AG09319 (cell line): ENCODE measurements around the gene PLCD1.
A peak's percentile ranks its signal among the peaks of the same experiment; 100 is the strongest.
"Not testable (repeated sequence)": the region's sequence is repeated elsewhere in the genome, so short reads cannot be mapped to it uniquely, and the experiment has no call there.

Experiments used
- DNase-seq: peaks from one replicate; pipeline ENCODE4 v3.0.0-alpha.2; 2010; ENCODE audit warnings: low read depth; ENCODE audit errors: extremely low read depth
- TF ChIP-seq, protein P1 (sequence below): IDR thresholded peaks from 2 replicates; pipeline ENCODE4 v1.5.1; 2011; ENCODE audit warnings: low read depth, mild to moderate bottlenecking, inconsistent platforms, low read length, moderate library complexity

PLCD1 gene

DNA sequence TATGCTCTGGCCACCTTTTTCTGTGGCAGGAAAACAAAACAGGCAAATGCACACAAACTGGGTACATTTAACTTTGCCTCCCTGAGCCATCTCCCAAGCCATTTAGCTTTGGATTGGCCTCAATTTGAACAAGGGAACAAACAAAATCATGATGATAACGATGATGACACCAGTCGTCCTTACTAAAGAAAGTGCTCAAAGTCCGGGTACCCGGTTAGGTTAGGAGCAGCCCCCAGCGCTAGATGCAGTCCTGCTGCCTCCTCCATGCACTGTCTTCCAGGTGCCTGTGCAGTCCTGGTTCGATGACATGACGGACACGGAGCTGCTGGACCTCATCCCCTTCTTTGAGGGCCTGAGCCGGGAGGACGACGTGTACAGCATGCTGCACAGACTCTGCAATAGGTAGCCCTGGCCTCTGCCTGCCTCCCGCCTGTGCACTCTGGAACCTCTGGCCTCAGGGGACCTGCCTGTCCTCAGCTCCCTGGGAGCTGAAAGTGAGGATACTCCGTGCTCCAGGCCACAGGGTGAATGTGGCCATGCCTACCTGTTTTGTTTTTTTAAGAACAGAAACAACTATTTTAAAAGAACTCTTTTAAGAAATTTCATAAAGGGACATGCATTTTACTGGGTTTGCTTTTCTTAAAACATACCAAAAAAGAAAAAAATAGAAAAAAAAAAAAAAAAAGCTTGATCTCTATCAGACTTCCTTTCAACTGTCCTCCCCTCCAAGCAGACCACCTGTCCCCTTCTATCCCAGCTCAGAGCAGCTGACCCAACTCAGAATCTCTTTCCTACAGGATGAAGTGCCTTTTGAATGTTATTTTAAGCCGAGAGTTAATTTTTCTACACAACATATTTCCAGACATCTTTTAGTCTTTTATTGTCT, 48.7 kb downstream of the PLCD1 start:
- no peak for DNase-seq
- TF ChIP-seq, protein P1, sequence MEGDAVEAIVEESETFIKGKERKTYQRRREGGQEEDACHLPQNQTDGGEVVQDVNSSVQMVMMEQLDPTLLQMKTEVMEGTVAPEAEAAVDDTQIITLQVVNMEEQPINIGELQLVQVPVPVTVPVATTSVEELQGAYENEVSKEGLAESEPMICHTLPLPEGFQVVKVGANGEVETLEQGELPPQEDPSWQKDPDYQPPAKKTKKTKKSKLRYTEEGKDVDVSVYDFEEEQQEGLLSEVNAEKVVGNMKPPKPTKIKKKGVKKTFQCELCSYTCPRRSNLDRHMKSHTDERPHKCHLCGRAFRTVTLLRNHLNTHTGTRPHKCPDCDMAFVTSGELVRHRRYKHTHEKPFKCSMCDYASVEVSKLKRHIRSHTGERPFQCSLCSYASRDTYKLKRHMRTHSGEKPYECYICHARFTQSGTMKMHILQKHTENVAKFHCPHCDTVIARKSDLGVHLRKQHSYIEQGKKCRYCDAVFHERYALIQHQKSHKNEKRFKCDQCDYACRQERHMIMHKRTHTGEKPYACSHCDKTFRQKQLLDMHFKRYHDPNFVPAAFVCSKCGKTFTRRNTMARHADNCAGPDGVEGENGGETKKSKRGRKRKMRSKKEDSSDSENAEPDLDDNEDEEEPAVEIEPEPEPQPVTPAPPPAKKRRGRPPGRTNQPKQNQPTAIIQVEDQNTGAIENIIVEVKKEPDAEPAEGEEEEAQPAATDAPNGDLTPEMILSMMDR = no peak

DNA sequence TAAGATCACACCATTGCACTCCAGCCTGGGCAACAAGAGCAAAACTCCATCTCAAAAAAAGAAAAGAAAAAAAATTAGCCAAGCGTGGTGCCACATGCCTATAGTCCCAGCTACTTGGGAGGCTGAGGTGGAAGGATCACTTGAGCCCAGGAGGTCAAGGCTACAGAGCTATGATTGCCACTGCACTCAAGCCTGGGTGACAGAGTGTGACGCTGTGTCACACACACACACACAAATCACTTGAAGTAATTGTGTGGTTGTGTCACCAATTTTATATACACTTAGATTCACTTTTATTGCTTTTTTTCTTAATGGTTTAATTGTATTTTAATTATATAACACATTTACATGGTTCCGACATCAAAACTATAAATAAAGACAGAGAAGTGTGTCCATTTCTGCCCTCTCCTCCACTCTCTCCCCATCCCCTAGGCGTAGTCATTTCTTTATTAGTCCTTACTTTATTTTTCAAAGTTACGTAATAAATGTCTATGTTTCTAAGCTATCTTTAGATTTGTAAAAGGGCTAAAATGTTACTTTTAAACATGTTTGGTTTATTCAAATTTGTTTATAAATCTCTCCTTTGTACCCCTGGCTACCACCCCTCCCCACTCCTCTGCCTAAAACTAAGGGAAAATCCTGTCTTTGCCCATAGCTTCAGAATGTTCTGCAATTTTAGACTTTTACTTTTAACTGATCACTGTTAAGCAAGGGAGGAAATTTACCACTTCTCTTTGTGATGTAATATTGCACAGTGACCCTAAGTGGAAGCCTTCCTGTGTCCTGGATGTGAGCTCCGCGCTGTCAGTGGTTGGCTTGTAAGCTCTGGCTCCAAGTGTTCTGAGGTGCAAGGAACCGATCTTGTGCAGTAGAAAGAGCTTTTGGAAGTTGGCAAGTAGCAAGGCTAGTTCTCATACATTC, 49.6 kb downstream of the PLCD1 start:
- TF ChIP-seq, protein P1 = no peak
- no peak for DNase-seq

DNA sequence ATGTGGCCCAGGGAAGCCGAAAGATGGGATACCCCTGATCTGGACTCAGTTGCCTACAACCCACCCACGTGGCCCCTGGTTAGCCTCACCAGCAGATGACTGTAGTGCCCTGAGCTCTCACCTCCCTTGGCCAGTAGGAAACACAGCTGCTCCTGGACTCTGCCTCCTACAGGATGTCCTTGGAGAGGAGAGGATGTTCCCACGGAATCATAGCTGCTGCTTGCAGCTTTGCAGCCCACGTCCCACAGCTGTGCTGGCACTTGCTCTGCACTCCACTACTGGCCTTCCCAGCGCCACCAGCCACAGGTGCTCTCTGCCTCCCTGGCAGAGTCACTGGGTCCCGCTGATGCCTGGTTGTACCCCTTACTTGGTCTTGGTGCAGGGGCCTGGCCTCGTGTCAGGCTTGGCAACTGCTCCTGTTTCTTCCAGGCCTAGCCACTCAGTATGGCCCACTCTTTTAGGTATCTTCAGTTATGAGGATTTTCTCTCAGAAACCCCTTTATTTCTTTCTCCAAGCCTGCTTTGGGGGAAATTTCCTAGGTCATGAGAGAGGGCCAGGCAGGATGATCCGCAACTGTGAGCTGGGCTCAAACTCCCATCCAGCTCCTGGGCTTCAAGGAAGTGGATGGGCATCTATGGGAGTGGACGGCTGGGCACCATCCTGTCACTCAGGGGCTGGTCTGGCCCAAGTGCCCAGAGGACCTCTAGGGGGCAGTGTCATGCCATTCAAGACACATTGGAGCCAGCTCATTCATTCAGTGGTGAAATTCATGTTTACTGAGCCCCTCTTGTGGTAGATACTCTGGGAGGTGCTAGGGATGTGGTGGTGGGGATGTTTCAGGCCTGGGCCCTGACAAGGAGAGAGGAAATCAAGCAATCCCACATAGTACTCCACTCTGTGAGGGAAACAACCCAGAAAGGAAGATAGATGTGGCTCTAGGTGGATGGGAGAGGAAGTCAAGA, 55.0 kb downstream of the PLCD1 start:
- no peak for DNase-seq
- TF ChIP-seq, protein P1 = peak; percentile 76

DNA sequence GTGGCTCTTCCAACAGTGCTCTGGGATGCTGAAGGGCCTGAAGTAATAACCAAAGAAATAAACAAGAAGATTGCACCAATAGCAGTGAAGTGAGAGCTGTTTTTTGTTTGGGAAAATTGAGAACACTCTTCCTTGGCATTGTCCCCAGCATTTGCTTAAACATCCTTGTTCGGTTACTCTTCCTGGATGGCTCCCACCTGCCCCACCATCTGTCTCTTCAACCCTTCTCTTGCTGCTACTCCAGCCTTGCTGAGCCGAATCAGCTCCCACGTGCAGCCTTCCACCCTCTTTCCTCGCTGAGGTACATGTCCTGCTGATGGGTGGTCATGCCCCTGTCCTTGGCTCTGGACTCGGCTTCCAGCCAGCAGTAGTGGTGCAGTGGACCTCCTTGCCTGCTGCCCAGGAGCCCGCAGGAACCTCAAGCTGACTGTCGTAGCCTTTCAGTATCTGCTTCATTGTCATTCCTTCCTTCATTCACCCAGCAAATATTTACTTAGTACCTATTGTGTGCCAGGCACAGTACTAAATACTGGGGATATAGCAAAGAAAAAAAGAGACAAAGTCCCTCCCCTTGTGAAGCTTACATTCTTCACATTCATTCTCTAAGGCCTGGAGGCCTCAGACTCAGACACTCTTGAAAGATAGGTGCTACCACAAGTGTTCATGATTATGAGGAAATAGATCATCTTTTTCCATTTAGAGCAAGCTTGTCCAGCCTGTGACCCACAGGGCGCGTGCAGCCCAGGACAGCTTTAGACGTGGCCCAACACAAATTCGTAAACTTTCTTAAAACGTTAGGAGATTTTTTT, 56.0 kb downstream of the PLCD1 start:
- DNase-seq = no peak
- TF ChIP-seq, protein P1 = no peak

DNA sequence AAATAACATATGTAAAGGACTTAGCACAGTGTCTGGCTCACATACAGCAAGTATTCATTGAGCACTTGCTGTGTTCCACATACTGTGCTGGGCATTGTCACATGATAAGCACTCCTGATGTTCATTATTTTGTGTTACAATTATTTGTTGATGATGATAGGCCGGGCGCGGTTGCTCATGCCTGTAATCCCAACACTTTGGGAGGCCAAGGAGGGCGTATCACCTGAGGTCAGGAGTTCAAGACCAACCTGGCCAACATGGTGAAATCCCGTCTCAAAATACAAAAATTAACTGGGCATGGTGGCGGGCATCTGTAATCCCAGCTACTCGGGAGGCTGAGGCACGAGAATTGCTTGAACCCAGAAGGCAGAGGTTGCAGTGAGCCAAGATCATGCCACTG, 57.4 kb downstream of the PLCD1 start:
- not testable (repeated sequence) for DNase-seq

DNA sequence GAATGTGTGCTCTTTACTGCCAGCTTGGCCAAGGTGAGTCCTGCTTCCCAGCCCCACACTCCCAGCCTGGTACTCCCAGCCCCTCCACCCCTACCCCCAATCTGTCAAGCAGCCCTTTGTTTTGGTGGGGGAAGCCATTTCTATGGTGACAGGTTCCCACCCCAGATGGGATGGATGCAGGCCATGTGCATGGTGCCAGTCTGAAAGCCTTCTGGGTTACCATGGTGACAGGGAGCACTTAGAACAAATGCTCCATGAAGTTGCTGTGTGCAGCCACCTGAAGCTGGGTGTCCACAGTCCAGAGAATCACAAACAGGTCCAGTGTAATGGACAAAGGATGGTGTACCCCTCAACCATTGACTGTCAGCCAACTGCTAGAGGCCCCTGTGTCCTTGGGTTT, 58.0 kb downstream of the PLCD1 start:
- TF ChIP-seq, protein P1 = no peak
- no peak for DNase-seq

DNA sequence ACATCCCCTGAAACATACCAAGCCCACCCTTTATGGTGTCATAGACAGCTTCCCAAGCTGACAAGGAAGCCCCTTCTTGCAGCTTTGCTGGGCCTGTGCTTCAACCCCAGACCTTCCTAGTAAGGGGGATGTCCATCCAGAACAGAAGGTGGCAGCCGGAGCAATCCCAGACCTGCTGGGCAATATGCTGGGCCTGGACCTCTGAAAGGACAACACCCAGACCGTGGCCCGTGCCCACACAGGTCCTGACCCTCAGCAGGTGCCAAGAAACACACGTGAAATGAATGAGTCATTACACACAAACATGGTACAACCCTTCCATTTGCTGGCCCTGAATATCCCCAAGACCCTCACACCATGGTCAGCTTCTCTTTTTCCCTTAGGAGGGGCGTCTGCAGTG, 58.6 kb downstream of the PLCD1 start:
- DNase-seq = no peak
- TF ChIP-seq, protein P1 = no peak
